ENCODE results near the gene EGLN2.
"Not testable (repeated sequence)": the region's sequence is repeated elsewhere in the genome, so short reads cannot be mapped to it uniquely, and the experiment has no call there.

EGLN2 gene

DNA sequence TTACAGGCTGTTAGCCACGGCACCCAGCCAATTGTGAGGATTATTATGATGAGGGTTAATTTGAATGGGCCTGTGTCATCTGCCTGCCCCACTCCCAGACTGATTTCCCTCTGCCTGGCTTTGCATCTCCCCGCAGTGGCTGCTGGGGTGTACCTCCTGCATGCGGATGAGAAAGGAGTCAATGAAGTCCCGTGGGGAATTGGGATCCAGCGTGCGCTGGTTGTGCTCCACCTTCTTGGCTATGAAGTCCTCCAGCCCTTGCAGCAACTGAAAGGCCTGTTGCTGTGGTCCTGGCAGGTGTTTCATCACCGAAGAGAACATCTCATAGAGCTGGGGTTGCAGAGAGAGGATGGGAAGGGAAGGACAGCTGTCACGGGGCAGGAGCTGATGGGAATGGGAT is 47.7 kb downstream of the EGLN2 start:
- DNase-seq (ENCODE audit: low spot score): not testable (repeated sequence)

DNA sequence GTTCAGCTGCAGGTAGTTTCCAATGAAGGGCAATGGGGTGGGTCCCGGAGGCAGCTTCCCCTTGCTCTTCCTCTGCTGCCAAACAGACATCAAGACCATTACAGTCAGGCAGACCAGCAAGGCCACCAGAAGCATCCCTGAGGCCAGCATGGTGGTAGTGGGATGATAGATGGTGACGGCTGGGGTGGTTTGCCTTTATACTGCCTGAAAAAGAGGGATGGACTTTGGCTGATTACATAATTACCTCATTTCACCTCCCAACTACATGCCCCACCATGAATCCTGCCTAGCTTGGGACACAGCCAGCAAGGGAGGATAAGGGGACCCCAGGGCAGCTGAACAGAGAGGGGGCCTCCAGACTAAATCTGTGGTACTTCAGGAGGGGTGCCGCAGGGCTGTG is 51.3 kb downstream of the EGLN2 start, which contains the start of gene CYP2A6:
Gene CYP2A6 (minus strand): TSS at position 171 of the 400 bp plus-strand sequence. CDS start 21 bp downstream, at position 150.
- not testable (repeated sequence) for DNase-seq (ENCODE audit: low spot score)

DNA sequence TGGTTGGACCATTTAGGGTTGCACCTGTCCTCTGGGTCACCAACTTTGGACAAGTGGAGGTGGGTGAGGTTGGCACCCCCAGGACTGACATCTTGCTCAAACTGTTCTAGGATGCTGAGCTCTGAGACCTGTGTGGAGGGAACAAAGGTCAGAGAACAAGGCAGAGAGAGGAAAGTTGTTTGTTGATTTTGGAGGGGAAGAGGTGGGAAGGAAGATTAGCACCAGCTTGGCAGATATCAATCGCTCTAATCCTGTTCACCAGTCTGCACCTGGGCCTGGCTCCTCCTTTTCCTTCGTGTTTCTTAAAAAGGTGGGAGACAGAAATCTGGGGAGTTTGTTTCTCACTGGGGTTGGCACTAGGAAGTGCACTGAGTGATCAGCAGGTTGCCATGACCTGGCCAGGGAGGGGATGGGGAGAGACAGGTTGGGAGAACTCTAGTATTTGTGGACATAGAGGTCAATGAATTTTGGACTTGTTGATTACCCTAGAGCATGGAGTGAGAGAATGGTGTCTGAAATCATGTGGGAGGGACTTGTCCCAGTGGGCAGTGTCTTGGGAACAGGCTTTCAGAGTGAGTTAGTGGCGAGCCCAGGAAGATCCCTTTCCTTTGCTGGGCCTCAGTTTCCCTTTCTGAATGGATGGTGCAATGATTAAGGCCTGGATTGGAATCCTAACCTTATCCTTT is 53.6 kb downstream of the EGLN2 start:
- not testable (repeated sequence) for DNase-seq (ENCODE audit: low spot score)
